ENCODE measurements around the gene NDC80.

The NDC80 gene

GRCh38 chr18:2564373-2564772 lies 7.0 kb upstream of the NDC80 start:
- Histone ChIP-seq H3K4me3 (ENCODE audit: low read depth, low read length) (no peak overlapping the region), H3K9ac (ENCODE audit: low read depth, low read length) (no peak overlapping the region), H3K9me3 (ENCODE audit: control insufficient read depth, insufficient read depth, low read length) (no peaks in the 10 kb centered on the region), H3K4me1 (ENCODE audit: control insufficient read depth, insufficient read depth, low read length) (no peaks in the 10 kb centered on the region), H3K27me3 (ENCODE audit: control insufficient read depth, insufficient read depth, low read length) (no peaks in the 10 kb centered on the region), H3K36me3 (ENCODE audit: control insufficient read depth, insufficient read depth, low read length) (no peaks in the 10 kb centered on the region)

GRCh38 chr18:2568129-2568528 lies 3.2 kb upstream of the NDC80 start:
- no peaks in the 10 kb centered on the region for H3K9me3 ChIP-seq (ENCODE audit: control insufficient read depth, insufficient read depth, low read length)
- H3K4me3 ChIP-seq (ENCODE audit: low read depth, low read length) = no peak overlapping the region
- no peak overlapping the region for H3K9ac ChIP-seq (ENCODE audit: low read depth, low read length)
- no peaks in the 10 kb centered on the region for H3K27me3 ChIP-seq (ENCODE audit: control insufficient read depth, insufficient read depth, low read length)
- H3K4me1 ChIP-seq (ENCODE audit: control insufficient read depth, insufficient read depth, low read length) = no peaks in the 10 kb centered on the region
- no peaks in the 10 kb centered on the region for H3K36me3 ChIP-seq (ENCODE audit: control insufficient read depth, insufficient read depth, low read length)

GRCh38 chr18:2568605-2569004 lies 2.8 kb upstream of the NDC80 start:
- H3K27me3 ChIP-seq (ENCODE audit: control insufficient read depth, insufficient read depth, low read length) = no peaks in the 10 kb centered on the region
- no peak overlapping the region for H3K4me3 ChIP-seq (ENCODE audit: low read depth, low read length)
- no peaks in the 10 kb centered on the region for H3K36me3 ChIP-seq (ENCODE audit: control insufficient read depth, insufficient read depth, low read length)
- H3K9ac ChIP-seq (ENCODE audit: low read depth, low read length) = no peak overlapping the region
- no peaks in the 10 kb centered on the region for H3K4me1 ChIP-seq (ENCODE audit: control insufficient read depth, insufficient read depth, low read length)
- H3K9me3 ChIP-seq (ENCODE audit: control insufficient read depth, insufficient read depth, low read length) = no peaks in the 10 kb centered on the region

- H3K9ac ChIP-seq (ENCODE audit: low read depth, low read length) = peak overlapping the region; percentile 50
- H3K4me3 ChIP-seq (ENCODE audit: low read depth, low read length) = peak overlapping the region; percentile 99
- H3K9me3 ChIP-seq (ENCODE audit: control insufficient read depth, insufficient read depth, low read length) = no peaks in the 10 kb centered on the region
- peaks cover 3% of the 10 kb centered on the region for H3K4me1 ChIP-seq (ENCODE audit: control insufficient read depth, insufficient read depth, low read length)
- H3K27me3 ChIP-seq (ENCODE audit: control insufficient read depth, insufficient read depth, low read length) = no peaks in the 10 kb centered on the region
- H3K36me3 ChIP-seq (ENCODE audit: control insufficient read depth, insufficient read depth, low read length) = no peaks in the 10 kb centered on the region
Observed at GRCh38 chr18:2569338-2570207, 1.8 kb upstream of the NDC80 start.

GRCh38 chr18:2570772-2571199 lies 571 bp upstream of the NDC80 start:
- H3K27me3 ChIP-seq (ENCODE audit: control insufficient read depth, insufficient read depth, low read length) = no peaks in the 10 kb centered on the region
- no peaks in the 10 kb centered on the region for H3K9me3 ChIP-seq (ENCODE audit: control insufficient read depth, insufficient read depth, low read length)
- H3K36me3 ChIP-seq (ENCODE audit: control insufficient read depth, insufficient read depth, low read length) = peaks cover 6% of the 10 kb centered on the region
- peaks cover 3% of the 10 kb centered on the region for H3K4me1 ChIP-seq (ENCODE audit: control insufficient read depth, insufficient read depth, low read length)
- H3K4me3 ChIP-seq (ENCODE audit: low read depth, low read length) = peak overlapping the region; percentile 99
- H3K9ac ChIP-seq (ENCODE audit: low read depth, low read length) = peak overlapping the region; percentile 99

GRCh38 chr18:2572171-2572569 lies 813 bp downstream of the NDC80 start:
- H3K36me3 ChIP-seq (ENCODE audit: control insufficient read depth, insufficient read depth, low read length) = peaks cover 8% of the 10 kb centered on the region
- peaks cover 3% of the 10 kb centered on the region for H3K4me1 ChIP-seq (ENCODE audit: control insufficient read depth, insufficient read depth, low read length)

GRCh38 chr18:2572892-2573291 lies 1.5 kb downstream of the NDC80 start:
- Histone ChIP-seq H3K9ac (ENCODE audit: low read depth, low read length) (no peak overlapping the region), H3K4me3 (ENCODE audit: low read depth, low read length) (peak overlapping the region; percentile 99), H3K36me3 (ENCODE audit: control insufficient read depth, insufficient read depth, low read length) (peaks cover 11% of the 10 kb centered on the region), H3K27me3 (ENCODE audit: control insufficient read depth, insufficient read depth, low read length) (no peaks in the 10 kb centered on the region), H3K4me1 (ENCODE audit: control insufficient read depth, insufficient read depth, low read length) (peaks cover 3% of the 10 kb centered on the region), H3K9me3 (ENCODE audit: control insufficient read depth, insufficient read depth, low read length) (no peaks in the 10 kb centered on the region)

More at GRCh38 chr18:2572171-2572569, 813 bp downstream of the NDC80 start:
- peak overlapping the region; percentile 99 for H3K4me3 ChIP-seq (ENCODE audit: low read depth, low read length)
- peak overlapping the region; percentile 99 for H3K9ac ChIP-seq (ENCODE audit: low read depth, low read length)
- no peaks in the 10 kb centered on the region for H3K27me3 ChIP-seq (ENCODE audit: control insufficient read depth, insufficient read depth, low read length)
- H3K9me3 ChIP-seq (ENCODE audit: control insufficient read depth, insufficient read depth, low read length) = no peaks in the 10 kb centered on the region

GRCh38 chr18:2573408-2573807 lies 2.1 kb downstream of the NDC80 start:
- Histone ChIP-seq H3K27me3 (ENCODE audit: control insufficient read depth, insufficient read depth, low read length) (no peaks in the 10 kb centered on the region), H3K36me3 (ENCODE audit: control insufficient read depth, insufficient read depth, low read length) (peaks cover 13% of the 10 kb centered on the region), H3K9me3 (ENCODE audit: control insufficient read depth, insufficient read depth, low read length) (no peaks in the 10 kb centered on the region), H3K4me1 (ENCODE audit: control insufficient read depth, insufficient read depth, low read length) (peaks cover 3% of the 10 kb centered on the region), H3K4me3 (ENCODE audit: low read depth, low read length) (peak overlapping the region; percentile 99), H3K9ac (ENCODE audit: low read depth, low read length) (no peak overlapping the region)

GRCh38 chr18:2587788-2588187 lies 16.4 kb downstream of the NDC80 start:
- Histone ChIP-seq H3K4me3 (ENCODE audit: low read depth, low read length) (no peak overlapping the region), H3K4me1 (ENCODE audit: control insufficient read depth, insufficient read depth, low read length) (no peaks in the 10 kb centered on the region), H3K36me3 (ENCODE audit: control insufficient read depth, insufficient read depth, low read length) (peaks cover 5% of the 10 kb centered on the region), H3K9ac (ENCODE audit: low read depth, low read length) (no peak overlapping the region), H3K9me3 (ENCODE audit: control insufficient read depth, insufficient read depth, low read length) (no peaks in the 10 kb centered on the region), H3K27me3 (ENCODE audit: control insufficient read depth, insufficient read depth, low read length) (no peaks in the 10 kb centered on the region)

- no peaks in the 10 kb centered on the region for H3K27me3 ChIP-seq (ENCODE audit: control insufficient read depth, insufficient read depth, low read length)
- H3K4me3 ChIP-seq (ENCODE audit: low read depth, low read length) = no peak overlapping the region
- peaks cover 5% of the 10 kb centered on the region for H3K36me3 ChIP-seq (ENCODE audit: control insufficient read depth, insufficient read depth, low read length)
- H3K4me1 ChIP-seq (ENCODE audit: control insufficient read depth, insufficient read depth, low read length) = no peaks in the 10 kb centered on the region
- no peaks in the 10 kb centered on the region for H3K9me3 ChIP-seq (ENCODE audit: control insufficient read depth, insufficient read depth, low read length)
- no peak overlapping the region for H3K9ac ChIP-seq (ENCODE audit: low read depth, low read length)
Observed at GRCh38 chr18:2588666-2589344, 17.4 kb downstream of the NDC80 start.

- Histone ChIP-seq H3K4me3 (ENCODE audit: low read depth, low read length) (no peak overlapping the region), H3K36me3 (ENCODE audit: control insufficient read depth, insufficient read depth, low read length) (peaks cover 5% of the 10 kb centered on the region), H3K9ac (ENCODE audit: low read depth, low read length) (no peak overlapping the region), H3K4me1 (ENCODE audit: control insufficient read depth, insufficient read depth, low read length) (no peaks in the 10 kb centered on the region), H3K27me3 (ENCODE audit: control insufficient read depth, insufficient read depth, low read length) (no peaks in the 10 kb centered on the region), H3K9me3 (ENCODE audit: control insufficient read depth, insufficient read depth, low read length) (no peaks in the 10 kb centered on the region)
Observed at GRCh38 chr18:2589345-2590068, 18.1 kb downstream of the NDC80 start.

Data from iPS-15b (cell line).